Breast epithelium (tissue), 4 donors: ENCODE data around the gene C1orf185. TPM values are rescaled to one million over a fixed set of nuclear protein-coding genes. Genes with fewer than 3 reads are reported as not detected.

Experiments used
- DNase-seq, 2 donors: peaks; one replicate each; pipeline ENCODE4 v3.0.0-alpha.2; 2019; ENCODE audit warnings: low spot score in 2 of 2
- H3K27ac ChIP-seq, 2 donors: fragments of 200-600 bp; sonication (generic) in 1 of 2; one replicate each; pipeline ENCODE4 v1.5.1; 2016 to 2019; ENCODE audit warnings: mild to moderate bottlenecking in 1 of 2
- H3K27me3 ChIP-seq, 2 donors: fragments of 200-600 bp; sonication (generic) in 1 of 2; one replicate each; pipeline versions ENCODE4 v1.5.1 to v1.6.0; 2017 to 2019; ENCODE audit warnings: control low read depth in 1 of 2, mild to moderate bottlenecking in 1 of 2
- H3K36me3 ChIP-seq: fragments of 200-600 bp; one replicate; pipeline ENCODE4 v1.5.1; 2019
- H3K4me1 ChIP-seq, 2 donors: fragments of 200-600 bp; sonication (generic); one replicate each; pipeline ENCODE4 v1.5.1; 2016 to 2019; ENCODE audit warnings: control low read depth in 1 of 2
- H3K4me3 ChIP-seq, 3 donors: fragments of 200-600 bp; sonication (generic); 1 replicate in 2 of 3; 2 replicates in 1 of 3; pipeline ENCODE4 v1.5.1; 2016 to 2019; ENCODE audit warnings: mild to moderate bottlenecking in 3 of 3, moderate library complexity in 2 of 3
- H3K9me3 ChIP-seq, 2 donors: fragments of 200-600 bp; sonication (generic) in 1 of 2; one replicate each; pipeline ENCODE4 v1.5.1; 2016 to 2019; ENCODE audit warnings: control low read depth in 1 of 2
- CTCF ChIP-seq, 3 donors: fragments of 450-650 bp; IDR thresholded peaks; one replicate each; pipeline ENCODE4 v1.5.1; 2016 to 2017; ENCODE audit warnings: antibody characterized with exemption in 3 of 3, mild to moderate bottlenecking in 3 of 3, moderate library complexity in 3 of 3
- POLR2A ChIP-seq: fragments of 450-650 bp; IDR thresholded peaks from one replicate; pipeline ENCODE4 v1.6.1; 2016; ENCODE audit warnings: antibody characterized with exemption, mild to moderate bottlenecking, moderate library complexity
- POLR2AphosphoS5 ChIP-seq, 3 donors: sonication (generic); formaldehyde crosslinking; IDR thresholded peaks; one replicate each; pipeline ENCODE4 v1.6.1; 2017; ENCODE audit warnings: antibody characterized with exemption in 3 of 3
- intact Hi-C: fragments of 100-400 bp; cut with DNase I; formaldehyde crosslinking; loops from one replicate; pipeline ENCODE4 v1.15.1; 2023; ENCODE audit warnings: low total_unique reads
- total RNA-seq, 3 donors: library from RNA; depleted of rRNA; stranded (reverse); fragments of >200 nt; gene quantifications; one replicate each; pipeline ENCODE4 v1.1.0, GENCODE V29; 2016

Gene C1orf185
- total RNA-seq, 3 donors from 2014 or later, result not detected

GRCh38 chr1:51086496-51087271, 15.3 kb upstream of the C1orf185 start:
- H3K4me1 ChIP-seq, result no peaks in the 10 kb centered on the region
- intact Hi-C loops, result no loop called here
- H3K9me3 ChIP-seq, result no peaks in the 10 kb centered on the region
- no peak overlapping the region for H3K27ac ChIP-seq
- TF ChIP-seq POLR2AphosphoS5 (IDR thresholded peaks at IDR 0.05) (no peak), POLR2A (no peak), CTCF (IDR thresholded peaks at IDR 0.05) (no peak)
- no peaks in the 10 kb centered on the region for H3K36me3 ChIP-seq
- no peak for DNase-seq
- H3K4me3 ChIP-seq, result no peak overlapping the region
- no peaks in the 10 kb centered on the region for H3K27me3 ChIP-seq

GRCh38 chr1:51088474-51088873, 13.6 kb upstream of the C1orf185 start:
- no peaks in the 10 kb centered on the region for H3K36me3 ChIP-seq
- no peaks in the 10 kb centered on the region for H3K9me3 ChIP-seq
- intact Hi-C loops, result no loop called here

GRCh38 chr1:51093581-51093980, 8.4 kb upstream of the C1orf185 start:
- Histone ChIP-seq H3K9me3 (peaks cover 0 to 7% of the 10 kb centered on the region in 2 donors), H3K36me3 (no peaks in the 10 kb centered on the region), H3K27ac (no peak overlapping the region), H3K27me3 (no peaks in the 10 kb centered on the region), H3K4me1 (no peaks in the 10 kb centered on the region), H3K4me3 (no peak overlapping the region)
- TF ChIP-seq POLR2AphosphoS5 (IDR thresholded peaks at IDR 0.05), result no peak
- no peak for TF ChIP-seq CTCF (IDR thresholded peaks at IDR 0.05)
- no peak for TF ChIP-seq POLR2A
- DNase-seq, result no peak
- intact Hi-C loops, result no loop called here

More at GRCh38 chr1:51088474-51088873, 13.6 kb upstream of the C1orf185 start:
- H3K4me1 ChIP-seq, result no peaks in the 10 kb centered on the region
- H3K4me3 ChIP-seq, result no peak overlapping the region
- DNase-seq, result no peak
- TF ChIP-seq CTCF (IDR thresholded peaks at IDR 0.05) (no peak), POLR2AphosphoS5 (IDR thresholded peaks at IDR 0.05) (no peak), POLR2A (no peak)
- H3K27ac ChIP-seq, result no peak overlapping the region
- H3K27me3 ChIP-seq, result no peaks in the 10 kb centered on the region

- TF ChIP-seq POLR2A, result no peak
- no peak for TF ChIP-seq CTCF (IDR thresholded peaks at IDR 0.05)
- no peak for TF ChIP-seq POLR2AphosphoS5 (IDR thresholded peaks at IDR 0.05)
- H3K27me3 ChIP-seq, result no peaks in the 10 kb centered on the region
- H3K27ac ChIP-seq, result no peak overlapping the region
- no peaks in the 10 kb centered on the region for H3K36me3 ChIP-seq
- H3K9me3 ChIP-seq, result peaks cover 0 to 7% of the 10 kb centered on the region in 2 donors
- intact Hi-C loops, result no loop called here
- no peaks in the 10 kb centered on the region for H3K4me1 ChIP-seq
- DNase-seq, result no peak
- H3K4me3 ChIP-seq, result no peak overlapping the region
Observed at GRCh38 chr1:51097171-51097570, 4.9 kb upstream of the C1orf185 start.

- TF ChIP-seq POLR2A (no peak), POLR2AphosphoS5 (IDR thresholded peaks at IDR 0.05) (no peak), CTCF (IDR thresholded peaks at IDR 0.05) (no peak)
- Histone ChIP-seq H3K9me3 (peaks cover 0 to 7% of the 10 kb centered on the region in 2 donors), H3K27ac (no peak overlapping the region), H3K36me3 (no peaks in the 10 kb centered on the region), H3K27me3 (no peaks in the 10 kb centered on the region), H3K4me1 (no peaks in the 10 kb centered on the region), H3K4me3 (no peak overlapping the region)
- intact Hi-C loops, result no loop called here
- DNase-seq, result no peak
Observed at GRCh38 chr1:51100264-51100880, 1.7 kb upstream of the C1orf185 start.
